DND-41 (cell line): Measurements from ENCODE around the gene TNNI3K.

ENCODE experiments used
- EZH2 ChIP-seq: IDR thresholded peaks from 3 replicates; pipeline ENCODE4 v1.6.1; 2012; ENCODE audit warnings: borderline replicate concordance, low read depth, mild to moderate bottlenecking, moderate library complexity, low read length, inconsistent platforms; ENCODE audit not compliant: severe bottlenecking
- TF ChIP-seq, protein P1 (sequence below): IDR thresholded peaks from 2 replicates; pipeline ENCODE4 v1.5.1; 2012; ENCODE audit warnings: borderline replicate concordance, low read length, moderate library complexity, mild to moderate bottlenecking; ENCODE audit not compliant: poor library complexity, severe bottlenecking; ENCODE audit errors: extremely low read depth

DNA sequence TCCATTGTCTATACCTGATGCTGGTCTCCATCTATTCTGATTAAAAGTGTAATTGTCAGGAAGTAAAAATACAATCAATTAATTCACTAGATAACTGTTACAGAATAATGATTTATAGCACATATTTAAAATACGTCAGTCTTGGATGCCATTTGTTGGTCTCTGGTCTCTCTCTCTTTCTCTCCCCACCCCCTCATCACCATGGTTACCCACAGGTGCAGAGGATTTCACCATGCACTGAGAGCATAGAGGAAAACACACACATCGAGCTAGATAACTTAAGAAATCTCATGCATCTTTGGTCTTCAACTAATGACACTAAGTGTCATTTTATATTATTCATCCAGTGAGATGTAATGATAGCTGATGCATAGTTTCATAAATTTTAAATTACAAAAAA lies 243.8 kb downstream of the TNNI3K start:
- TF ChIP-seq, protein P1, sequence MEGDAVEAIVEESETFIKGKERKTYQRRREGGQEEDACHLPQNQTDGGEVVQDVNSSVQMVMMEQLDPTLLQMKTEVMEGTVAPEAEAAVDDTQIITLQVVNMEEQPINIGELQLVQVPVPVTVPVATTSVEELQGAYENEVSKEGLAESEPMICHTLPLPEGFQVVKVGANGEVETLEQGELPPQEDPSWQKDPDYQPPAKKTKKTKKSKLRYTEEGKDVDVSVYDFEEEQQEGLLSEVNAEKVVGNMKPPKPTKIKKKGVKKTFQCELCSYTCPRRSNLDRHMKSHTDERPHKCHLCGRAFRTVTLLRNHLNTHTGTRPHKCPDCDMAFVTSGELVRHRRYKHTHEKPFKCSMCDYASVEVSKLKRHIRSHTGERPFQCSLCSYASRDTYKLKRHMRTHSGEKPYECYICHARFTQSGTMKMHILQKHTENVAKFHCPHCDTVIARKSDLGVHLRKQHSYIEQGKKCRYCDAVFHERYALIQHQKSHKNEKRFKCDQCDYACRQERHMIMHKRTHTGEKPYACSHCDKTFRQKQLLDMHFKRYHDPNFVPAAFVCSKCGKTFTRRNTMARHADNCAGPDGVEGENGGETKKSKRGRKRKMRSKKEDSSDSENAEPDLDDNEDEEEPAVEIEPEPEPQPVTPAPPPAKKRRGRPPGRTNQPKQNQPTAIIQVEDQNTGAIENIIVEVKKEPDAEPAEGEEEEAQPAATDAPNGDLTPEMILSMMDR: no peak
- no peak for TF ChIP-seq EZH2
